Astrocyte (in vitro differentiated cells and primary cell): Measurements from ENCODE around the gene M6PR. TPM values are rescaled to one million over a fixed set of nuclear protein-coding genes. Genes with fewer than 3 reads are reported as not detected.

ENCODE experiments used
- DNase-seq: peaks from one replicate; pipeline ENCODE4 v3.0.0-alpha.2; 2010; ENCODE audit warnings: low read depth
- FAIRE-seq: peaks from 2 replicates; lab custom pipeline; 2011; peaks lifted over from hg19 to GRCh38; lab: Jason Lieb, UNC
- H2AFZ ChIP-seq: 2 replicates; pipeline ENCODE4 v1.6.0; 2012; ENCODE audit warnings: low read depth, low read length, inconsistent platforms
- H3K27ac ChIP-seq: 2 replicates; pipeline ENCODE4 v1.5.1; 2011; ENCODE audit warnings: low read depth, low read length, inconsistent platforms
- H3K27me3 ChIP-seq: 2 replicates; pipeline ENCODE4 v1.6.0; 2011; ENCODE audit warnings: low read length, inconsistent platforms; ENCODE audit not compliant: insufficient read depth
- H3K36me3 ChIP-seq: 2 replicates; pipeline ENCODE4 v1.5.1; 2011; ENCODE audit warnings: low read length, inconsistent platforms; ENCODE audit not compliant: insufficient read depth
- H3K4me1 ChIP-seq: 2 replicates; pipeline ENCODE4 v1.5.1; 2011; ENCODE audit warnings: low read length, inconsistent platforms; ENCODE audit not compliant: insufficient read depth
- H3K4me2 ChIP-seq: 2 replicates; pipeline ENCODE4 v1.6.0; 2012; ENCODE audit warnings: low read length, inconsistent platforms
- H3K4me3 ChIP-seq: 2 replicates; pipeline ENCODE4 v1.5.1; 2011; ENCODE audit warnings: low read depth, mild to moderate bottlenecking, low read length, inconsistent platforms; ENCODE audit not compliant: insufficient read depth
- H3K79me2 ChIP-seq: 2 replicates; pipeline ENCODE4 v1.6.0; 2012; ENCODE audit warnings: mild to moderate bottlenecking, low read length, inconsistent platforms; ENCODE audit not compliant: insufficient read depth
- H3K9ac ChIP-seq: 2 replicates; pipeline ENCODE4 v1.6.0; 2012; ENCODE audit warnings: mild to moderate bottlenecking, low read length, inconsistent platforms
- H3K9me3 ChIP-seq: 2 replicates; pipeline ENCODE4 v1.5.1; 2012; ENCODE audit warnings: low read depth, mild to moderate bottlenecking, low read length, inconsistent platforms; ENCODE audit not compliant: insufficient read depth
- H4K20me1 ChIP-seq: 2 replicates; pipeline ENCODE4 v1.6.0; 2012; ENCODE audit warnings: low read length, inconsistent platforms; ENCODE audit not compliant: insufficient read depth
- H3K27ac Mint-ChIP-seq: one replicate; pipeline ENCODE4 v1.8.0; 2021; ENCODE audit warnings: mild to moderate bottlenecking, mixed read lengths; ENCODE audit not compliant: unreplicated experiment
- H3K27me3 Mint-ChIP-seq: one replicate; pipeline ENCODE4 v1.8.0; 2021; ENCODE audit warnings: low read depth, mixed read lengths; ENCODE audit not compliant: unreplicated experiment
- H3K36me3 Mint-ChIP-seq: one replicate; pipeline ENCODE4 v1.8.0; 2021; ENCODE audit warnings: low read depth, mixed read lengths; ENCODE audit not compliant: unreplicated experiment
- H3K4me1 Mint-ChIP-seq: one replicate; pipeline ENCODE4 v1.8.0; 2021; ENCODE audit warnings: low read depth, mixed read lengths; ENCODE audit not compliant: unreplicated experiment
- H3K4me3 Mint-ChIP-seq: one replicate; pipeline ENCODE4 v1.8.0; 2021; ENCODE audit warnings: mild to moderate bottlenecking, moderate library complexity, mixed read lengths; ENCODE audit not compliant: unreplicated experiment
- H3K9me3 Mint-ChIP-seq: one replicate; pipeline ENCODE4 v1.8.0; 2021; ENCODE audit warnings: mild to moderate bottlenecking, mixed read lengths; ENCODE audit not compliant: unreplicated experiment
- CTCF ChIP-seq: IDR thresholded peaks from 2 replicates; pipeline ENCODE4 v1.5.1; 2011; ENCODE audit warnings: low read depth, mild to moderate bottlenecking, inconsistent platforms, low read length, moderate library complexity; ENCODE audit not compliant: insufficient read depth
- EZH2 ChIP-seq: IDR thresholded peaks from 2 replicates; pipeline ENCODE4 v1.6.1; 2012; ENCODE audit warnings: mild to moderate bottlenecking, low read length, inconsistent platforms; ENCODE audit not compliant: insufficient read depth
- total RNA-seq: library from RNA; stranded (reverse); gene quantifications from 2 replicates; pipeline ENCODE4 v1.2.1, GENCODE V29; 2021

The M6PR gene
- total RNA-seq, 1 donor from 2014 or later: 159 TPM

- TF ChIP-seq EZH2 (no peak), CTCF (no peak)
- no peak overlapping the region for H3K4me2 ChIP-seq
- no peaks in the 10 kb centered on the region for H3K9me3 Mint-ChIP-seq
- H3K36me3 ChIP-seq: no peaks in the 10 kb centered on the region
- no peak overlapping the region for H2AFZ ChIP-seq
- no peaks in the 10 kb centered on the region for H3K27me3 Mint-ChIP-seq
- peaks cover 6% of the 10 kb centered on the region for H3K4me1 ChIP-seq
- H3K9me3 ChIP-seq: no peaks in the 10 kb centered on the region
- H3K27me3 ChIP-seq: no peaks in the 10 kb centered on the region
- no peak overlapping the region for H3K27ac Mint-ChIP-seq
- no peak overlapping the region for H3K27ac ChIP-seq
- no peak overlapping the region for H3K9ac ChIP-seq
- no peaks in the 10 kb centered on the region for H3K36me3 Mint-ChIP-seq
- peaks cover 25% of the 10 kb centered on the region for H4K20me1 ChIP-seq
- DNase-seq (no peak), FAIRE-seq (no peak)
- no peak overlapping the region for H3K4me3 Mint-ChIP-seq
- H3K4me1 Mint-ChIP-seq: peaks cover 9% of the 10 kb centered on the region
- H3K4me3 ChIP-seq: no peak overlapping the region
- peaks cover 27% of the 10 kb centered on the region for H3K79me2 ChIP-seq
These were observed 2.3 kb upstream of the M6PR start for GRCh38 chr12:8951744-8952143.

- Mint-ChIP-seq H3K27me3 (no peaks in the 10 kb centered on the region), H3K4me3 (peak overlapping the region; percentile 98), H3K9me3 (no peaks in the 10 kb centered on the region), H3K36me3 (peaks cover 3% of the 10 kb centered on the region), H3K4me1 (peaks cover 11% of the 10 kb centered on the region), H3K27ac (no peak overlapping the region)
- Histone ChIP-seq H3K4me1 (peaks cover 6% of the 10 kb centered on the region), H3K36me3 (peaks cover 2% of the 10 kb centered on the region), H3K27me3 (no peaks in the 10 kb centered on the region), H3K27ac (no peak overlapping the region), H3K4me3 (peak overlapping the region; percentile 100), H3K9ac (peak overlapping the region; percentile 94), H4K20me1 (peaks cover 32% of the 10 kb centered on the region), H3K9me3 (no peaks in the 10 kb centered on the region), H3K4me2 (peak overlapping the region; percentile 98), H3K79me2 (peaks cover 36% of the 10 kb centered on the region), H2AFZ (peak overlapping the region; percentile 94)
- FAIRE-seq (no peak), DNase-seq (no peak)
- TF ChIP-seq EZH2 (no peak), CTCF (no peak)
These were observed 1.4 kb upstream of the M6PR start for GRCh38 chr12:8950702-8951478.

- Histone ChIP-seq H3K27me3 (no peaks in the 10 kb centered on the region), H3K4me1 (peaks cover 6% of the 10 kb centered on the region), H2AFZ (peak overlapping the region; percentile 94), H3K79me2 (peaks cover 43% of the 10 kb centered on the region), H3K27ac (peak overlapping the region; percentile 99), H3K9me3 (no peaks in the 10 kb centered on the region), H3K9ac (peak overlapping the region; percentile 94), H3K36me3 (peaks cover 9% of the 10 kb centered on the region), H4K20me1 (peaks cover 35% of the 10 kb centered on the region), H3K4me3 (peak overlapping the region; percentile 100), H3K4me2 (peak overlapping the region; percentile 98)
- peaks cover 11% of the 10 kb centered on the region for H3K4me1 Mint-ChIP-seq
- H3K9me3 Mint-ChIP-seq: no peaks in the 10 kb centered on the region
- DNase-seq (no peak), FAIRE-seq (no peak)
- H3K27ac Mint-ChIP-seq: peak overlapping the region; percentile 80
- H3K4me3 Mint-ChIP-seq: peak overlapping the region; percentile 98
- TF ChIP-seq EZH2: no peak
- H3K27me3 Mint-ChIP-seq: no peaks in the 10 kb centered on the region
- H3K36me3 Mint-ChIP-seq: peaks cover 3% of the 10 kb centered on the region
These were observed 729 bp upstream of the M6PR start for GRCh38 chr12:8950221-8950527.
